GM18873 (cell line): Measurements from ENCODE around the gene RSBN1L.
A peak's percentile ranks its signal among the peaks of the same experiment; 100 is the strongest.
"Not testable (repeated sequence)": the region's sequence is repeated elsewhere in the genome, so short reads cannot be mapped to it uniquely, and the experiment has no call there.

Experiments
- ATAC-seq: cut with Tn5 transposase; IDR thresholded peaks from one replicate; pipeline ENCODE4 v1.9.1; 2021; ENCODE audit warnings: mild to moderate bottlenecking, moderate library complexity, moderate number of reproducible peaks; ENCODE audit not compliant: unreplicated experiment, low FRiP score

The RSBN1L gene

DNA sequence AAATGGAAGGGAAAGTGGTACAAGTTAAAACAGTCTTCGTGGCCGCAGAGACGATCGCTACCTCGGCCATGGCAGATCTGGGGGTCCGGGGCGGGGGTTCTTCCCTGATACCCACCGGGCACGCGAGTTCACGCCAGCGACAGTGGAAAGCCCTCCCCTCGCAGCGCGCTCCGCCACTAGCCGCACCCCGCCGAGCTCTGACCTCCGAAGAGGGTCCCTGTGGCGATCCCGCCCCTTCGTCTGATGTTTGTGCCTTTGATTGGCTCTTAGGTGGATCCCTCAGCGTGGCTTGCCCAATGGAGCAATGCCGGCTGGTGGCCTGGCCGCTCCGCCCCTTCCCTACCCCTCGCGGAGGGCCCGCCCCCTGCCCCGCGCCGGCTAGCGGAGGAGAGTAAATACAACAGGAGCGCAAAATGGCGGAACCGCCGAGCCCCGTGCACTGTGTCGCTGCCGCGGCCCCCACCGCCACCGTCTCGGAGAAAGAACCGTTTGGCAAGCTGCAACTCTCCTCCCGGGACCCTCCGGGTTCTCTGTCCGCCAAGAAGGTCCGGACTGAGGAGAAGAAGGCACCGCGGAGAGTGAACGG, at the start of gene RSBN1L:
Gene RSBN1L (plus strand): TSS at position 403 of the 586 bp plus-strand sequence. CDS start 11 bp downstream, at position 414.
- ATAC-seq: peak; percentile 95

GRCh38 chr7:77648742-77649338, 47.4 kb upstream of the RSBN1L start:
- ATAC-seq: no peak

GRCh38 chr7:77649716-77650349, 46.4 kb upstream of the RSBN1L start:
- ATAC-seq: no peak

DNA sequence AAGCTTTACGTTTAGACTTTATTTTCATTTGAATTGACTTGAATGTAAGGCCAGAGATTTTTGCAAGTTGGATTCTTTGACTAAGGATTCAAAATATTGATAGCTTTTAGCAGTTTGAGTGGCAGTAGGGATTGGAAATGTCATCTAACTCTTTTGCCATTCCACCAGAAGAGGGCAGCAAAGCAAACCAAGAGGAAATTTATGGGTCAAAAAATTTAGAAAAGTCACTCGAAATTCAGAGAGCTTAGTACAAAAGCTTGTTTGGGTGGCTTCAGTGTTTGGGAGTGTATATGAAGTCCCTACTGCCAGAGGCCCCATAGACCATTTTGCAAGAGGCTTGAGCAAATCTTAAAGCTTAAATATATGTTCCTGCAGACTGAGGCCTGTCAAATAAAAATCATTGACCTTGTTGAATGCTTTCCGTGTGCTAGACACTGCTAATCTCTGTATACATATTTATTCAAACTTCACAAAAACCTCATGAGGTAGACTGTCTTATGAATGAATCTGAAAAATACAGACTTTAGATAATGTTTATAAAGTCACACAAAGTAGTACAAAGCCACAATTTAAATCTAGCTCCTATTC, 44.6 kb upstream of the RSBN1L start:
- ATAC-seq: no peak

- not testable (repeated sequence) for ATAC-seq
Measured at GRCh38 chr7:77652826-77653225, 43.4 kb upstream of the RSBN1L start.

- no peak for ATAC-seq
Measured at GRCh38 chr7:77653572-77653971, 42.7 kb upstream of the RSBN1L start.

DNA sequence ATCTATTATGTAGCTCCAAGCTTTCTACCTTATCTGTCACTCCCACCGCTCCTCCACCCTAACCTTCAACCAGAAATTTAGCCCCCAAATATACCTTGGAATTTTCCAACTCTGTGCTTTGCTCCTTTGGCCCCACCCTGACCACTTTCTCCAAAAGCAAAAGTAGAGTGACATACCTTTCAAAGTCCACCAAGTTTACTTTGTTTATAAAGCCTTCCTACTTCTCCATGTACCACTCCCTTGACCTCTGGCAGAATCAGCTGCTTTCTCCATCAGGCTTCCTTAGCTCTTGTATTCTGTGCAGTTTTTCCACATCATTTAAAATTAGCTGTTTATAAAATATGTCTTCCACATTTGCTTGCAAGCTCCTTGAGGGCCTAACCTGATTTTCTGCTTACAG, 40.9 kb upstream of the RSBN1L start:
- ATAC-seq: no peak

- ATAC-seq: no peak
Measured at GRCh38 chr7:77655836-77656455, 40.3 kb upstream of the RSBN1L start.

DNA sequence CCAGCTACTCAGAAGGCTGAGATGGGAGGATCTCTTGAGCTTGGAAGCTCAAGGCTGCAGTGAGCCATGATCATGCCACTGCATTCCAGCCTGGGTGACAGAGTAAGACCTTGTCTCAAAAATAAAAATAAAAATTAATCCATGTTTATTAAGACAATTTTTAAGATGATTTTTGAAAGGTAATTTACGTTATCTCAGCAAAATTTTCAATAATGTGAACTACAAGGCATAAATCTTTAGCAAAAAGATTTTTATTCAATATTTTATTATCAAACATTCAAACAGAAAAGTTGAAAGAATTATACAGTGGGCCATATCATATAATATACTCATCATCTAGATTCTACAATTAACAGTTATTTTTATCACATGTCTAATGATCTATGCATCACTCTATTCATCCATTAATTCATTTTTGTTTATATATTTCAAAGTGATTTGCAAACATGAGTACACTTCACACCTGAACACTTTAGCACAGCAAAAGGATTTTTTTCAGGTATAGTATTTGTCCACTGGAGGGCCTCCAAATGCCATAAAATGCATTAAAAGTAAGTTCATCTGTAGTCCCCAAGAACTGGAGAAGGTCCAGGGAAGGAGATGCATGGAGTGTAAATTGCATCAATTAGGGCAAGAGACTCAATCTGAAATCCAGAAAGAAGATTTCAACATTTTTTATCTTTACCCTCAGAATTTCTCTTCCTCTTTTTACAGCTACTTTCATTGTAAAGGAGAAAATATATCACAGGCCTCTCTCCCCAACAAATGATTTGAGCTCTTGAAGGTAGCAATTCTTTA, 38.6 kb upstream of the RSBN1L start:
- ATAC-seq: no peak

- no peak for ATAC-seq
Measured at GRCh38 chr7:77658928-77659327, 37.3 kb upstream of the RSBN1L start.

DNA sequence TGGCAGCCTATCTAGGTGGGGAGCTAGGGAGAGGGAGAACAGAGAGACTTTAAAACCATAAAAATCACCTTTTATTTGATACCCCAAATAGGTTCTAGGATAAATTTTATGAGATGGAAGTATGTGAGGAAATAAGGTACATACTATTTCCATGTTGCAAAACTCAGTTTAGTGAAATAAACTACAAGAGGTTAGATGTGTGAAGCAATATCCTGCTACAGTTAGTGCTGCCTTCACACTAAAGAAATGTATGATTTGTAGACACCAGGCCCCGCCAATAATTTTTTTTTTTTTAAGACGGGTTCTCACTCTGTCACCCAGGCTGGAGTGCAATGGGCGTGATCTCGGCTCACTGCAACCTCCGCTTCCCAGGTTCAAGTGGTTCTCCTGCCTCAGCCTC, 34.4 kb upstream of the RSBN1L start:
- ATAC-seq: no peak

DNA sequence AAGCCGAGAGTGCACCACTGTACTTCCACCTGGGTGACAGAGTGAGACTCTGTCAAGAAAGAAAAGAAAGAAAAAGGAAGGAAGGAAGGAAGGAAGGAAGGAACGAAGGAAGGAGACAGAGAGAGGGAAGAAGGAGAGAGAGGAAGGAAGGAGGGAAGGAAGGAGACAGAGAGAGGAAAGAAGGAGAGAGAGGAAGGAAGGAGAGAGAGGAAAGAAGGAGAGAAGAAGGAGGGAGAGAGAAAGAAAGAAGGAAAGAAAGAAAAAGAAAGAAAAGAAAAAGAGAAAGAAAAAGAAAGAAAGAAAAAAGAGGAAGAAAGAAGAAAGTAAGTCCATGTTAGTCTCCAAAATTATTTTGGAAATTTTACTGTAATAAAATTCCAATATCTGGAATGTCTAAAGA, 33.4 kb upstream of the RSBN1L start:
- ATAC-seq: no peak

- ATAC-seq: no peak
Measured at GRCh38 chr7:77664715-77665114, 31.5 kb upstream of the RSBN1L start.

GRCh38 chr7:77665161-77665560, 31.1 kb upstream of the RSBN1L start:
- ATAC-seq: no peak

- no peak for ATAC-seq
Measured at GRCh38 chr7:77667459-77668086, 28.7 kb upstream of the RSBN1L start.

GRCh38 chr7:77674878-77675277, 21.4 kb upstream of the RSBN1L start:
- peak; percentile 47 for ATAC-seq

- no peak for ATAC-seq
Measured at GRCh38 chr7:77679608-77680007, 16.7 kb upstream of the RSBN1L start.

DNA sequence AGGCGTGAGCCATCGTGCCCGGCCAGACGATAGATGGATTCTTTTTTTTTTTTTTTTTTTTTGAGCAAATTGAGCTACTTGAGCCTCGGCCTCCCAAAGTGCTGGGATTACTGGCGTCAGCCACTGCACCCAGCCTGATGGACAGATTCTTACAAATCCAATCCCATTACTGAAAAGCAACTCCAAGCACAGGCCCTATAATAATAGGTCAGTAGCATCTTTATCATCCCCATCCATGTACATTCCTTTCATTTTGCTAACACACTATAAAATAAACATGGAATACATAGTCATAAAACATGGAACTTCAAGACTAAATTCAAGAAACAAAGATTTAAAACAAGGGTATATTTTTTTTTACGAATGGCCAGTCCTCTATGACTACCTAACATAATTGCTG, 16.0 kb upstream of the RSBN1L start:
- ATAC-seq: no peak

GRCh38 chr7:77684030-77684429, 12.2 kb upstream of the RSBN1L start:
- ATAC-seq: no peak

- no peak for ATAC-seq
Measured at GRCh38 chr7:77685233-77685632, 11.0 kb upstream of the RSBN1L start.
